ENCODE results near the gene PCYT1B. TPM values are rescaled to one million over a fixed set of nuclear protein-coding genes. Genes with fewer than 3 reads are reported as not detected.

PCYT1B gene
- total RNA-seq, 1 donor from 2014 or later: 0.12 TPM

DNA sequence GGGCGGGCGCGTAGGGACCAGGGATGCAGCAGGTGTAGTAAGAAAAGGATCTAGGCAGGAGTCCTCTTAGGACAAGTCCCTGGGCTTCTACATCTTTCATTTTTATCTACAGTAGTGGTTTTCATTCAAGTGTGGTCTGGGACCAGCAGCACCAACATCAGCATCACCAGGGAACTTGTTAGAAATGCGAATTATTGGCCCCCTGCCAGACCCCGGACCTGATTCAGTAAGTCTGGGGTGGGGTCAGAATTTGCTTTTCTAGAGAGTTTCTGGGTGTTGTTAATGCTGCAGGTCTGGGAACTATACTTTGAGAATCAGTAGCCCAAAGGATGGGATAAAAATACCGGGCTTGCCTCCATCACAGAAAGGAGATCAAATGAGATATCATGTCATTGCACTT lies 1.3 kb upstream of the PCYT1B start:
- no peak overlapping the region for H3K4me3 ChIP-seq (ENCODE audit: low read depth, low read length)
- TF ChIP-seq, protein P1, sequence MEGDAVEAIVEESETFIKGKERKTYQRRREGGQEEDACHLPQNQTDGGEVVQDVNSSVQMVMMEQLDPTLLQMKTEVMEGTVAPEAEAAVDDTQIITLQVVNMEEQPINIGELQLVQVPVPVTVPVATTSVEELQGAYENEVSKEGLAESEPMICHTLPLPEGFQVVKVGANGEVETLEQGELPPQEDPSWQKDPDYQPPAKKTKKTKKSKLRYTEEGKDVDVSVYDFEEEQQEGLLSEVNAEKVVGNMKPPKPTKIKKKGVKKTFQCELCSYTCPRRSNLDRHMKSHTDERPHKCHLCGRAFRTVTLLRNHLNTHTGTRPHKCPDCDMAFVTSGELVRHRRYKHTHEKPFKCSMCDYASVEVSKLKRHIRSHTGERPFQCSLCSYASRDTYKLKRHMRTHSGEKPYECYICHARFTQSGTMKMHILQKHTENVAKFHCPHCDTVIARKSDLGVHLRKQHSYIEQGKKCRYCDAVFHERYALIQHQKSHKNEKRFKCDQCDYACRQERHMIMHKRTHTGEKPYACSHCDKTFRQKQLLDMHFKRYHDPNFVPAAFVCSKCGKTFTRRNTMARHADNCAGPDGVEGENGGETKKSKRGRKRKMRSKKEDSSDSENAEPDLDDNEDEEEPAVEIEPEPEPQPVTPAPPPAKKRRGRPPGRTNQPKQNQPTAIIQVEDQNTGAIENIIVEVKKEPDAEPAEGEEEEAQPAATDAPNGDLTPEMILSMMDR (conservative IDR thresholded peaks at IDR 0.05; ENCODE audit: low read depth, low read length): no peak
- DNase-seq (ENCODE audit: low read depth): no peak

DNA sequence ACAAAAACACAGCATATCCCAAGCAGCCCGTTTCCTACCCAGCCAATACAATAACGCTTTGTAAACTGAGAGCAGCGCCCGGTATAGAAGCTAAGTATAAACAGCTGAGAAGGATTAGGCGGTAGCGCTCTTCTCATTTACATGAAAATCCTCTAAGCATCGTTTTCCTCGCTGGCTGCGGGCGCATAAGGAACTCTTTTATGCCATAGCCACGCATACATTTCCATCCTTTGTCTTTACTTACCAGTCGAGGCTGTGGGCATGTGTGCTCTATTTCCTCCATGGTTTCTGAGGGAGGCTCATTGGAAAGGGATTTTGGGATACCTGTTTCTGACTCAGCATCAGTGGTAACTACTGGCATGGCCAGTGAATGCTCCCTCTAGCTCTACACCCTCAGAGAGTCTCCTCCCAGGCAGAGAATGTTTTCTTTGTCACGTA lies 383 bp downstream of the PCYT1B start:
- H3K4me3 ChIP-seq (ENCODE audit: low read depth, low read length): no peak overlapping the region

DNA sequence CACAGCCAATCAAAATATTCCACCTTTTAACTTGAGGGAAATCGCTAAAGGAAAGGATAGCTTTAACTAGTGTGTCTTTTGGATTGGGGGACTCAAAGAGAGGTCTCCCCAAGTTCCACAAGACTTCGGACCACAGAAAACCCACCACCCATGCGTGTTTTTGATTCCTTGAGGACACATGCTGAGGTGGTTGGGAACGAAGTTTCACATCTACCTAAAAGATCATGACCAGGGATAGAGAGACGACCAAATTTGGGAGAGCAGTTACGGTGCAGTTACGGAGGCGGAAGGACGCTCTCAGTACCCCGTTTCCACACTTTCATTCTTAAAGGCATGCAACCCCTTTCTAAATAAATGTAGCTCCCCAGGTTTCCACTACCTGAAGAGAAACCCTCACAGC lies 1.1 kb downstream of the PCYT1B start:
- TF ChIP-seq, protein P1 (conservative IDR thresholded peaks at IDR 0.05; ENCODE audit: low read depth, low read length): no peak
- H3K4me3 ChIP-seq (ENCODE audit: low read depth, low read length): no peak overlapping the region
- no peak for DNase-seq (ENCODE audit: low read depth)

More for the DNA sequence above, 383 bp downstream of the PCYT1B start:
- DNase-seq (ENCODE audit: low read depth): no peak
- TF ChIP-seq, protein P1 (conservative IDR thresholded peaks at IDR 0.05; ENCODE audit: low read depth, low read length): no peak

DNA sequence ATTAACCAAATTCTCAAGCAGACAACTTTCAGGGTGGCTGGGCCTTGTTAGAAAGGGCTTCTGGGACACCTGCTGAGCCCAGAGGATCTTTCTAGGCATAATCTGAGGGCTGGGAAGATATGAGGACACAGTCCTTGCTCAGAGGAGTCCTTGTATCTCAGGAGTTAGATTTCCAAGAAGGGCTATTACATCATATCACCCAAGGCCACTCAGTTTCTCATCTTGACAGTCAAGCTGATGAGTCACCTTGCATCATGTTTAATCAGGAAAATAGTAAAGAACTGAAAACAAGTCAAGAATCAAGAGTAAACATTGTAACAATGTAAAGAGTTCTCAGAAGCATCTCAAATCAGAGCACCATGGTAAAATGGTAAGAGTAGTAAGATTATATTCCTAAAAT lies 4.0 kb downstream of the PCYT1B start:
- DNase-seq (ENCODE audit: low read depth): no peak
- no peak overlapping the region for H3K4me3 ChIP-seq (ENCODE audit: low read depth, low read length)
- TF ChIP-seq, protein P1 (conservative IDR thresholded peaks at IDR 0.05; ENCODE audit: low read depth, low read length): no peak

DNA sequence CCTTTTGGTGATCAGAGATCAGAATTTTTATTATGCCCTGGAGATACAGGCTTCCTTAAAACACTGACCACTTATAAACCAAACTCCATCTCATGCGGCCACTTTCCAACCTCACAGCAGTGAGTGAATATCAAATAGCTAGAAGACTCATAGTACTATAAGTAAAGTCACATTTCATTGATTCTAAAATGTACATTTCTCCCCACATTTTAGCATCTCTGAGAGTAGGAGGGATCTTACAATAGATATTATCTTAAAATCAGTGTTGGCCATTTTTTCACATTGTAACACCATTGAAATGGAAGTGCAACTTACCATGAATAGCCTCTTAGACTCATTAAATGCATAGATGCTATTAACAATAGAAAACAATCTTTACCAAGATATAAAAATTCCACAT lies 17.4 kb downstream of the PCYT1B start:
- H3K4me3 ChIP-seq (ENCODE audit: low read depth, low read length): no peak overlapping the region
- DNase-seq (ENCODE audit: low read depth): no peak
- TF ChIP-seq, protein P1 (conservative IDR thresholded peaks at IDR 0.05; ENCODE audit: low read depth, low read length): no peak

DNA sequence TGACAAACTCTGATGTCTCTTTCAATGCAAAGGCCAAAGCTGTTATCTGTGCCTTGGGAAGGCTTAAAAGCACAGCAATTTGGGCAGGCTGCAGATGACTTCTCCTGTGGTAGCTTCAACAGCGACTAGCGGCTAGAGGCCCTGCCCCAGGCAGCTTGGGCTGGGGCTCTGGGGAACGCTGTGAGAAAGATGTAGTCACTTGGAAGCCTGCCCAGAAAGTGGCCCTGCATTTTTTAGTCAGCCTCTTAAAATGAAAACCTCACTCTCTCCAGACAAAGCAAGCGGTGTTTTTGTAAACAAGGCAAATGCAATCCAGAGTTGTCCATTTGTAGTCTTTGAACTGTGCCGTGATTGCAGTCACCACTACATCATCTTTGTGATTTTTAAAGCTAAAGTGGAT lies 27.5 kb downstream of the PCYT1B start:
- TF ChIP-seq, protein P1 (conservative IDR thresholded peaks at IDR 0.05; ENCODE audit: low read depth, low read length): no peak
- H3K4me3 ChIP-seq (ENCODE audit: low read depth, low read length): no peak overlapping the region
- no peak for DNase-seq (ENCODE audit: low read depth)

DNA sequence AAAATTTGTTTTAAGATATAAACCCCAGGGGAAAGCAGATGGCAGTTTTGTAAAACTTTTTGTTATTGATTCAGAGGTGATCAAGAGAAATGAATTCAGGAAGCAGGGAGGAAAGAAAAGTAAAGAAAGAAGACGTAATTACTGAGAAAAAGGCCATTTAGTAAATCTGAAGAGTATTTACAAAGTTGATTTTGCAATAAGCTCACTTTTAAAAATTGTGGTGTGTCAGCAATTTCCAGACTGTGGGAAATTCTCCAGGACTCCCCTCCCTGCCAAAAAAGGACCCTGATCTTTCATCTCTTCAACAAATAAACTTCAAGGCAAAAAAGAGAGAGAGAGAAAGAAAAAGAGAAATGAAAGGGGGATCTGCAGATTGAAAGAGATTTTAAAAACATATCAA lies 36.6 kb downstream of the PCYT1B start:
- no peak for DNase-seq (ENCODE audit: low read depth)
- TF ChIP-seq, protein P1 (conservative IDR thresholded peaks at IDR 0.05; ENCODE audit: low read depth, low read length): no peak
- H3K4me3 ChIP-seq (ENCODE audit: low read depth, low read length): no peak overlapping the region

Measured in epithelial cell of proximal tubule (primary cell).